Activated T-cell treated with anti-CD3 and anti-CD28 coated beads, Interleukin-2, amount 50 U/mL, for 1 hour (primary cell): ENCODE results near the gene PLS3.

Source experiments
- DNase-seq: peaks from one replicate; pipeline ENCODE4 v3.0.0-alpha.2; 2020

The PLS3 gene

DNA sequence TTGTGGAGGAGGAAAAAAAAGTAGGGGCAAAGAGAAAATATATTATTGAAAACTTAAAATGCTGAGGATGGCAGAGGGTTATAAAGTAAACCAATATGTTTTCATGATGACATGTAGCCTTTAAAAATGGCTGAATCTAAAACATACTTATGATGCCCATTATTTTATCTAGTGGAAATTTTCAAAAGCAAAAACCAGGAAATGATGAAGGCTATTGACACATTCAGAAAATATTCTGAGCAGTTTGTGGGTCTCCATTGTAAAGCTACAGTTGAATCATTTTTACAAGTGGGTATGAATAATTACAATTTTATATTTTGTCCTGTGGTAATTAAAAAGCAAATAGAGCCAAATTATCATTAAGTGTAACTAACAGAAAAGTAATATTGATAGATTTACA is 10.7 kb downstream of the PLS3 start:
- DNase-seq: no peak

DNA sequence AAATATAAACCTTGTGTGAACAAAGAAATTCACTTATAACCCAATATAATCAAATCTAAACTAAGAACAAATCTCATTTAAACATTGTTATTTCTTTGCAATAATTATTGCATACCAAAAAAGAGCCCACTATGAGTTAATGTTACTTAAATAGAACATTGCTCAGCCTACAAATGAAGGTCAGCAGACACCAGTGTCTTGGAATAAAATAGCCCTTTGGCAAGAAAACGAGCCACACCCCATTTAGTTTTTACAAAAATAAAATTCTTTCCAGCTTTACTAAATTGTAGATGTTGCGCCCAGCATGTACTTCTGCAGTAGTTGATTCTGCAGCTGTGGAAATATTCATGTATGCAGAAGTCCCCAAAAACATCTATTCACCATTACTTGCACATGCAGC is 12.2 kb downstream of the PLS3 start:
- DNase-seq: no peak

DNA sequence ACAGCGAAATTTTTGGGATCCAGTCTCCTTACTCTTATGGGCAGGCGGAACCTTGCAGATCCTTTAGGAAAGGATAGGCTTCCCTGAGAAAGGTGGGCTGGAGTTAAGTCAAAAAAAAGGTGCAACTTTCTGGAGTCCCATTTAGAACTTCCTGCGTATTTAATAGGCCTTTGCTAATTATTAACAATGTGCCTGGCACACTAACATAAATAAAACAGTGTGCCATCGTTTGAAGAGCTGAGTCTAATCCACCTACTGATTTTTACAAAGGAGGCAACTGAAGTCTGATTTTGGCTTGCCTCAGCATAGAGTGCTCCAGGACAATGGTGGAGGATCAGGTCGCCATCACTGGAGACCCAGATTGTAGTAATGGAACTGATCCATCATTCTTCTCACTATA is 15.7 kb downstream of the PLS3 start:
- no peak for DNase-seq

DNA sequence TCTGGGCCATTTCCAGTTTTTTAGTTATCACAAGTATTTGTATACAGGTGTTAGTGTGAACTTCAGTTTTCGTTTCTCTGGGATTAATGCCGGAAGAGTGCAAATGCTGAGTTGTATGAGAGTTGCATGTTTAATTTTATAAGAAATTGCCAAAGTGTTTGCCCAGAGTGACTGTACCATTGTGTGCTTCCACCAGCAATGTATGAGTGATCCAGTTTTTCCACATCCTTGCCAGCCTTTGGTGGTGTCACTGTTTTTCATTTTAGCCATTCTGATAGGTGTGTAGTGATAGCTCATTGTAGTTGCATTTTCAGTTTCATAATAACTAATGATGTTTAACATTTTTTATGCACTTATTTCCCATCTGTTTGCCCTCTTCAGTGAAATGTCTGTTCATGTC is 18.4 kb downstream of the PLS3 start:
- DNase-seq: no peak

DNA sequence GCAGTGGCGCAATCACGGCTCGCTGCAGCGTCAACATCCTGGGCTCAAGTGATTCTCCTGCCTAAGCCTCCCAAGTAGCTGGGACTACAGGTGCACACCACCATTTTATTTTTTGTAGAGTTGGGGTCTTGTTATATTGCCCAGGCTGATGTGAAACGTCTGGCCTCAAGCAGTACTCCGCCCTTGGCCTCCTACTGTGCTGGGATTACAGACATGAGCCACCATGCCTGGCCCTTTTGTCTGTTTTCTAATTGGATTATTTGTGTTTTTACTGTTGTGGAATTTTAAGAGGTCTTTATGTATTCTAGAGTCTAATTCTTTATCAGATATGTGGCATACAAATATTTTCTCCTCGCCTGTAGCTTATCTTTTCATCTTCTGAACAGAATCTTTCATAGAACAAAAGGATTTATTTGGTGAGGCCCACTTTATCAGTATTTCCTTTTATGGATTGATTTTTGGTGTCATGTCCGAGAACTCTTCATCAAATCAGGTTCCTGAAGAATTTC is 18.9 kb downstream of the PLS3 start:
- DNase-seq: no peak

DNA sequence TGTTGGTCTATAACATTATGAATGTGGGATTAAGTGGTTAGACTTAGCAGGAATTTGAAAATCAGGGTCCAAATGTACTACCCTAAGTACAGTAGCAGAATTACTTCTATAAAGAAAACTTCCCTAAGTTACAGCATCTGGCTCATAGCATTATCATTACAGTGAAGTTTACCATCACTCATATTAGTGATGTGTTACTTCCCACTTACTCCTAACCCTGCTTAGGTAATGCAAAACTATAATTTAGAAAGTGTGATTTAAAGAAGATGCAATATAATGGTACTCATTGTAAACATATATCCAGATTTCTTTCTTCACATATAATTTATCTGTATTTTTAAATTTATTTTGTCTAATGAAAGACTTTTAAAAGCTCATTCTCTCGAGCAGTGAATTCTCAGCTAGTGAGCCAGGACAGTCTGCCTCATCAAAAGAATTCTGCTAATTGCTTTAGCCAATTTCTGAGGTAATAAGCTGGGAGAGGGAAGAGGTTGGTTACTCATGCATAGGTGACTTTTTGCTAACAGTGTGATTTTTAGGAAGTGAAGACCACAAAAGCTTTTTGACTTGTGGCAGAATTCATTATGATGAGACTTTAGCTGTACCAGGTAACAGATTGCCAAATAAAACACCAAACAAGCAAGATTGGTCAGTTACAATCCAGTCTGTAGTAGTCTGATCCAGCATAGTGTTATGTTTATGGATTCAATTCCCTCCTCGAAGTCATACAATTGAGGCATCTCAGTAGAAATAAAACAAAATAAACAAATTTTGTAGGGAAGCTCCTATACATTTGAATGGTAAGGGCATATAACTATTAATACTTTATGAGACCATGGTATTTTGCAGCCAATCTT is 21.0 kb downstream of the PLS3 start:
- DNase-seq: no peak

DNA sequence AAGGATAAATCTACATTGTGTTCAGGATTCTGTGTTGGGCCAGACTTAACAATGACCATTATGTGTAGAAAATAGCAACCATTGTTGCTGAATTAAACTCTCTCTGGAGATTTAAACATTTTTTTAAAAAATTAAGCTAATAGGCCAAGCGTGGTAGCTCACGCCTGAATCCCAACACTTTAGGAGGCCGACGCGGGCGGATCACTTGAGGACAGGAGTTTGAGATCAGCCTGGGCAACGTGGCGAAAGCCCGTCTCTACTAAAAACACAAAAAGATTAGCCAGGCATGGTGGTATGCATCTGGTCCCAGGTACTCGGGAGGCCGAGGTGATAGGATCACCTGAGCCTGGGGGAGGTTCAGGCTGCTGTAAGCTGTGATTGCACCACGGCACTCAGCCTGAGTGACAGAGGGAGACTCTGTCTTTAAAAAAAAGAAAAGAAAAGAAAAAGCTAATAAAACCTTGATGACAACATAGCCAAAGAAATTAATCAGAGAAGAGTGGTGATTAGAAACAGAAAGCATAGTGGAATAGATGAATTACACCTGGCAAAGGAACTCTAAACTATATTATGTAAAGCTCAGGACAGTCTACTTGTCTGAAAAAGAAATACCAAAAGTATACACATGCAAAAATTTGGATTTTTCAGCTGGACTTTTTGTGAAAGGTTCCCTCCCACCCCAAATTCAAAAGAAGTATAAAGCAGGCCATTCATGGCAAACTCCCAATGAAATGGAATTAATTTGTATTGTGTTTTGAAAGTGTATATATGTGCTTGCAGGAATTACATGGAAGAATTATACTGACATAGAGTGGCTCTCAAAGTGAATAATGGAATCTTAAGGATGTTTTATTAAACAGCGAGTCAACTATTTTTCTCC is 21.9 kb downstream of the PLS3 start:
- no peak for DNase-seq

DNA sequence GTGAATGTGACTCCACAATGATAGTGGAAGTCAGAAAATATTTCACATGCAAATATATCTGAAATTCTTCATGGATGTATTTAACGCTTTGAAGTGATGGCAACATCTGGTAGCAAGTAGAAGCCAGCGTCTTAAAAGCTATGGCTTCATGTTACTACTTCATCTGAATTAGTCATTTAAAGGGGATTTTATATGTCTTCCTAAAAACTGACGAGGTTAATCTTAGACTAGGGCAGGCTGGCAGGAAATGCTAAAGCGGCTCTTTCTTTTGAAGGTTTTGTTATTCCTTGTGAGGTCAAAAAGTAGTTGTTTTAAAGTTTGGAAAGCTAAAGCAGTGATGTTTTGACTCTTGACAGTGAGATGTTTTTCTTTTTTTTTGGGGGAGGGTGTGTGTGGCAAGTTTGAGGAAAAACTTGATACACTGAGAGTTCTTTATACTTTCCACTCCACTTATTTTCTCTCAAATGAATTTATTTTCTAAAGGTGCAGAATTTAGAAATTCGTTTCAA is 22.6 kb downstream of the PLS3 start:
- no peak for DNase-seq

DNA sequence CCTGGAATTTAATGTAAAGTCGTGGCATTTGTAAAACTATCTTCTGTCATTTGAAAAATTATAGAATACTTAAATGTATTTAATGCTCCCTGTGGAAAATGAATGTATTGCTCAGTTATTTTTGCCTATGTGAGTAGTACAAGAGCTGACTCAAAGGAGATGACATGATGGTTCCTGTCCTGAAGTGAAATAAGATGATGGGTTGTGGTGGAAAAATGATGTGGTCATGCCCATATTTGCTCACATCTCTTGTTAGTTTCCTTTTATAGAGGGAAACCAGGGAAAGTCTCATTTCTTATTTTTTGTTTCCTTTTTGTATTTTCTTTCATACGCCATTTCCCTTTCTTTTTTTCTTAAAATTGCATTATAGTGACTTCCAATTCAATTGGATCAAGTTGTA is 23.7 kb downstream of the PLS3 start:
- no peak for DNase-seq

DNA sequence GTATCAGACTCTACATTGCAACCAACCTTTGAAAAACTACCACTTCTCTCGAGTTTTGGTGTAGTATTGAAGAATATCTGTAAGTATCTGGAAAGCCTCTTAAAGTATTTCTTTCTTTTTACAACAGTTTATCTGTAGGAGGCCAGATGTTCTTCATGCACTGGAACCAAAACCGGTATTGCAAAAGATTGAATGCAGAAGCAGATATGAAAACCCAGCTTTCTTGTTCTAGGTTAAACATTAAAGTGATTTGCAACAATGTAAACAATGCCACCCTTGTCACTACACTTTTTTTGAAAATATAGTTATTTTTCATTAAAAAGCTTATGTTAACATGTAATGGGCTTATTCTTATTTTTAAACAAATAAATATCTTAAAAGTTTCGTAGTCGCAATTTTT is 27.2 kb downstream of the PLS3 start:
- DNase-seq: no peak

DNA sequence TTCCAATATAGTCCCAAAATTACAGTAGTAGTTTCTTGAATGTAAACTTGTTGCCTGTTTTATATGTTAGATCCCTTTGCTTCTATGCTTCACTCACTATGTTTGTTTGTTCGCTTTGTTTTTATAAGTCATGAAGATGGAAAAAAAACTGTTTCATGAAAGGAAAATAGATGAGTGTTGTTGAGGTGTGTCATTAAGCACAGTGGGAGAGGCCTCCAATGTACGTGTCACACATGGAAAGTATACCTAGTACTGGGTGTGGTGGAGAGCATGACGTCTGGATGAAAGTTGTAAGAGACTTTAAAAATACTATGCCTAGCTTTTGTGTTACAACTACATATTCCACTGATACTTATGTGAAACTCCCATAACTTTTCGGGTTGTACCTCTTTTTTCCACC is 28.4 kb downstream of the PLS3 start:
- no peak for DNase-seq

DNA sequence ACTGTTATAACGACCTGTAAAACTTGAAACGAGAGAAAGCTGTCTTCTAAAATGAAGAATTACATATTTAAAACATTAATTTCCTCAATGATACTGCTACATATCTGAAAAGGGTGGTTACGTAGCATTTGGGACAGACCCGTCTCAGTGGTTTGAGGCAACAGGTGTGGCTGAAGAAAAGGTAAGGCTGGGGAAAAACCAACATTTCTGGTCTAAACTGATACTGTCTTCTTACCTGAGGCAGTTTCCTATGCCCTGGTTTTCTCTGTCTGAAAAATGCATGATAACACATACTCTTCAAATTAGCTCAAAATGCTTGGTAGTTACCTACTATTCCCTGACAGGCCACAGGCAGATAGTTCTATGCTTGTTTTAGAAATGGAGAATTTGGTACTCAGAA is 30.4 kb downstream of the PLS3 start:
- DNase-seq: no peak

DNA sequence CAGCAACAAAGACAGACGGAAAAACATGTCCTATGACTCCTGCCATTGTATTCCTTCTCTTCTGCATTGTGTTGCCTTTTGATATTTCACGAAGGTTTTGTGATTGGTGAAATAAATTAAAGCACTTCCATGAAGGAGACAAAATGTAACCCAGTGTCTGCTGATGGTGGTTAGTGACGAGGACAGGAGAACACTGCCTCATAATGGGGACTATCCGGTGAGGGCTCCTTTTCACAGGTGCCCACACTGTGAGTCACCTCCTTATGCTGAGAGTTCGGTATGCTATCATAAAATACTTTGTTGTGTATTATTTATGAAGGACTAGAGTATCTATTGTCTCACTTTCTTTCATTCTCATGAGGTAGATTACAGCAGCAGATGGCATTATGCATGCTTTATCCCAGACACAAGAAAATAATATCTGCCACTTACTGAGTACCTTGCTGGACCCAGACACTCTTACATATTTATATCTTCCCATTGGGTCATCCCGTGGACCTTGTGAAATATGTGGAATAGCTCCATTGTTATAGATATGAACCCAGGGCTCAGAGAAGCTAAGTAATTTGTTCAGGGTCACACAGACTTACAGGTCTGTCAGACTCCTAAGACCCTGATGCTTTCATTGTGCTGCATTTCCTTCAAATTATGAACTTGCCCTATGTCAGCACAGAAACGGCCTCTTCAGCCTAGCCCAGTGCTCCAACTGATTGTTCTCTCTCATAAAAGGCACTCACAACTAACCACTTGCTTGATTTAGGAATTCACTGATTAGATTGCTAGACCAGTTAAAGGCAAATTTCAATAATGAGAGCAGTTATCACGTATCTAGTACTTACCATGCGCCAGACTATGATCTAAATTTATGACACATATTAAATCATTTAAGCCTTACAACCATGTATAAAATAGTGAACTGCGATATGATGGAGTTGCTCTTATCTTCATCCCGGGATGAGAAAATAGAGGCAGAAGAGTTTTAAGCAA is 31.2 kb downstream of the PLS3 start:
- DNase-seq: no peak

DNA sequence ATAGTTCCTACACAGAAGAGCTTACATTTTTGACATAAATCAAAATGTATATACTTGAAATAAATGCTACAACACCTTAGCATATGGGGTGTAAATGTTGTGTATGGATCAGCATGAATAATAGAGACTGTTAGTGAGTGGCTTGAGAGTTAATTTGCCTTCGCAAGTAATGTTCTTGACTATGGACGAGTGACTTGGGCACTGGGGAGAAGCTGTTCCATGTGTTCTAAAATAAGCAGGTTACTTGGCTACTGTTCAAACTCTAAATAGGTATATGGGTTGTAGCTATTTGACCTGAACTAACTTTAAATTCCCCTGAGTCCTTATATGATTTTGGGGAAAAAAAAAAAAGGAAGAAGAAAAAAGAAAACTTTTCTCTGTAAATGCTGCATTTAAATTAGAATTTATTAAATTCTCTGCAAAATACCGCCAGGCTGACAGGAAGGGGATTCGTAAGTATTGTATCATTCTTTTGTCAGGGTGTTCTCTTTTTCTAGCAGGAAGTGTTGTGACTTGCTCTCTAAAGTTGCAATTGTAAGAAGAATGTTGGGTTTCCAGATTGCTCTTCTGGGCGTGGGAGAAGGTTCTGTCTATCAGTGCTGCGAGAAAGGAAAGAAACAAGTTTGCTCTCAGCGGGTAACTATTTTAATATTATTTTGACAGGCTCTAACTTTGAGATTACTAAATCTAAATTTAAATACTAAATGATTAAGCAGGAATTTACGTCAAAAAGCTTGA is 32.2 kb downstream of the PLS3 start:
- no peak for DNase-seq

DNA sequence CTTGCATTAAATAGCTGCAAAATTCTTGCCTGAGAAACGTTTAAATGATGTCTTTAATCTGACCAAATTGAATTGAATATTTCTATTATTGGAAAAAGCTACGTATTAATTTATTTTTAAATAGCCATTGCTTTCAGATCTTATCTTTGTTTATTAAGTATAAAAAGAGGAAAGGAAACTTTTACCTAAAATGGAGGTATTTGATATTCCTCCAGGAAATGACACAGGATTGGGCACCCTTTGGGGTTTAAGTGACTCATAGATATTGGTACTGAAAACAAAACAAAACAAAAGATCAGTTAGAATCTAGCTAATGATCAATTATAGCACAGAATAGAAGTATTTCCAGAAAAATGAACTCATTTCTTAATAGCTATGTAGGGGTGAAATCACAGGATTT is 34.1 kb downstream of the PLS3 start:
- no peak for DNase-seq

DNA sequence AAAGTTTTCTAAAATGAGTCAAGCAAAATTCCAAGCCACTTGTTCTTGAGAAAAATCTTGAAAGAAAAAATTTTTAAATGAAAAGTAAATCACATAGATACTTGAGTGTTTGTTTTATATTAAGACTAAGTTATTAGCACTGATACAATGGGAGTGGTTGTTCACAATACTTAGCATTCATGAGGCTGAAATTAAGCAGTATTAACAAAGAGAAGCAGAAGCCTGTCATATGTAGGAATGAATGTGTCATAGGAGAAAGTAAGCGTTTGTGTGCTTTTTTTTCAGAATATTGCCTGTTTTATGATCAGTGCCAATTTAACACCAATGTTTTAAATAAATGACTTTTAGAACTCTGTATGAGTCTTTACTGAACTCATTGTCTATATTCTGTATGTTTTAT is 37.6 kb downstream of the PLS3 start:
- DNase-seq: no peak

DNA sequence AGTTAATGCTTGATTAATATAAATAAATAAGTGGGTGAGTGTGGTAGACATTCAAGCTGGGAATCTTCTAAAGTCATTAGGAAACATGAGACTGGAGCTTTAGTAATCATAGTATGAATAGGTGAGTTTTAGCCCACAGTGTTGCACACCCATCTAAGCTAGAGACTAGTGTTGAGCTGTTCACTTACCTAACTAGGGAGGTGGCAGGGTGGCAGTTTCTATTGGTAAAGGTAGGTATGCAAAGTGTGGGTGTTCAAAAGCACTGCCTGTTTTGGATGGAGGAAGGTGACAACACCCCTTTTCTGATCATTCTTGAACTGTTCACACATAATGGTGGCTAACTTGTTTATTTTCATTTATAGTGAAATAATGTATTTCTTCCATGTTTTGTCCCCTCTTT is 41.3 kb downstream of the PLS3 start:
- no peak for DNase-seq

DNA sequence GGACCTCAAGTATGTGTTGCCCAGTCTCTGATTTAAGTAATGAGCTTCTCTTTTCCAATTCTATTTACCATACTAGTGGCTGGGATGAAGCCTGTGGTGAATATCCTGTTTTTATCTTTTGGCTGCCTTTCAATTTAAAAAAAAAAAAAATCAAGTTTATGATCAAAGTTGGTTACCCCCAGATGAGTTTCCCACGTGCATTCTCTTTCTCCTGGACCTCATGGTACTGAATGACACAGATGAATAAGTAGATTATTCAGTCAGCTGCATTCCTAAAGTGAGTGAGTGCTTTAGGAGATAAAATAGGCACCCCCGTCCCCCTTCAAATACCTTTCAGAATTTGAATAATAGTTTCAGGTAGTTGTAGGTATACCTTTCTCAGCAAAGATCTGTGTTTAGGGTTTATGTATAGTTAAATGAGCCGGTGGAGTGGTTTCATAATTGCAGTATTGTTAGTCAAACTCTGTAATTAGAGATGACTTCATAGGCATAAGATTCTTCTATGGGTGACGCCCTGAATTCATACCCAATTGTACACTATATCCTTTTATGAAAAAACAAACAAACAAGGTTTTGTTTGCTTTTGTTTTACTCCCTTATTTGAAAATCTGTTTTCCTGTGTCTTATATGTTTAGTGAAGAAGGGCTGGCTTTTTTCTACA is 41.9 kb downstream of the PLS3 start:
- no peak for DNase-seq

DNA sequence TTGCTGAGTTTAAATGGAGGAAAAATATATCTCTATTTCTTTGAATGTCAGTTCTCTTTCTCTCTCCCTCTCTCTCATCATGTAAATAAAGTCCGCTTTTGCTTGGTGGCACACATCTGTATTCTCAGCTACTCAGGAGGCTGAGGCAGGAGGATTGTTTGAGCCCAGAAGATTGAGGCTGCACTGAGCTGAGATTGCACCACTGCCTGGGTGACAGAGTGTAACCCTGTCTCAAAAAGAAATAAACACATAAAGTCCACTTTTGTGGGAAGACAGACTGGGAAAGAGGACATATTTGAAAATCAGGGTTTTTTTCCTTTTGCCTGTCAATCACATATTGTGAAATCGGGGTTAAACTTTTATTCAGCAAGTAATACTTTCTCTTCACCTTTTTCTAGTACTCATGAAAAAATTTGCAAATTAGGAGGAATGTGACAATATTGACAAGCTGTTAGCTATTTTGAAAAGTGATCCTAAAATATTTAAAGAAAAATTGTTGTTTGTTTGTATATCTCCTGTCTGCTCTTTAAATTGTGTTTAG is 42.6 kb downstream of the PLS3 start:
- no peak for DNase-seq

DNA sequence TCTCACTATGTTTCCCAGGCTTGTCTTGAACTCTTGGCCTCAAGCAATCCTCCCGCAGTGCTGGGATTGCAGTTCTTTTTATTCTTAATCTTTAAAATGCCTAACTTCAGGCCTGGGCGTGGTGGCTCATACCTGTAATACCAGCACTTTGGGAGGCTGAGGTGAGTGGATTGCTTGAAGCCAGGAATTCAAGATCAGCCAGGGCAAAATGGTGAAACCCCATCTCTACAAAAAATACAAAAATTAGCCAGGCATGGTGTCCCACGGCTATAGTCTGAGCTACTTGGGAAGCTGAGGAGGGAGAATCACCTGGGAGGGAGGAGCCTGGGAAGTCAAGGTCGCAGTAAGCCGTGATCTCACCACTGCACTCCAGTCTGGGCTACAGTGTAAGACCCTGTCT is 45.9 kb downstream of the PLS3 start:
- DNase-seq: no peak

DNA sequence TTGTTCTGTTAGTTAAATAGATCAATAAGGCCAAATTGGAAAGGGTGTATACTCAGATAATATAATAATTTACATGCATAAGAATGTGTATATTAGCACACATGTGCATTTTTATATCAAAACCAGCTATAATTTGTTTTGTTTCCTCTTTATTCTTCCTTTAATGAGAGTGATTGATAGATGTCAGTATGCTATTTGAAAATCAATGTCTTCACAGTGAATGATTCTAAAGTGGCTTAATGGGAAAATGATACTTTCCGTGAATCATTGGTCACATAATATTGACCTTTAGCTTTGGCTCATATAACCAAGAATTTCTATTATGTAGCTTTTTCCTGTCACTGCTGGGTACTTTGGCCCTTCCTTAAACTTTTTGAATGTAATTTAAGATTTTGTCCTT is 48.6 kb downstream of the PLS3 start:
- no peak for DNase-seq
